Natural killer cell (primary cell): ENCODE data around the gene FHIP2A. TPM values are rescaled to one million over a fixed set of nuclear protein-coding genes. Genes with fewer than 3 reads are reported as not detected.
A peak's percentile ranks its signal among the peaks of the same experiment; 100 is the strongest.

ENCODE experiments used
- ATAC-seq, 3 donors: fragments of 150-1000 bp in 2 of 3; fragments of 200-7000 bp in 1 of 3; cut with Tn5 transposase; 1 replicate in 1 of 3; 2 replicates in 2 of 3; pipeline ENCODE4 v1.10.0; 2021; ENCODE audit warnings: mild to moderate bottlenecking in 2 of 3, moderate library complexity in 2 of 3
- DNase-seq, 2 donors: peaks; one replicate each; pipeline versions ENCODE4 v3.0.0 to v3.0.0-alpha.2; 2013 to 2021; ENCODE audit warnings: mixed read lengths in 1 of 2
- H3K27ac ChIP-seq: one replicate; pipeline ENCODE4 v1.5.1; 2013; ENCODE audit warnings: mild to moderate bottlenecking, low read length
- H3K27me3 ChIP-seq: one replicate; pipeline ENCODE4 v1.6.1; 2013; ENCODE audit warnings: low read length; ENCODE audit not compliant: control insufficient read depth, insufficient read depth
- H3K36me3 ChIP-seq: one replicate; pipeline ENCODE4 v1.6.1; 2013; ENCODE audit warnings: low read length; ENCODE audit not compliant: control insufficient read depth, insufficient read depth
- H3K4me1 ChIP-seq: one replicate; pipeline ENCODE4 v1.6.1; 2013; ENCODE audit warnings: low read length; ENCODE audit not compliant: control insufficient read depth, insufficient read depth
- H3K4me3 ChIP-seq: one replicate; pipeline ENCODE4 v1.5.1; 2013; ENCODE audit warnings: low read length
- H3K9me3 ChIP-seq: one replicate; pipeline ENCODE4 v1.6.1; 2013; ENCODE audit warnings: low read length; ENCODE audit not compliant: control insufficient read depth, insufficient read depth
- H3K27ac Mint-ChIP-seq, 2 donors: one replicate each; pipeline ENCODE4 v1.8.0; 2022; ENCODE audit warnings: mild to moderate bottlenecking in 2 of 2, mixed read lengths in 2 of 2, moderate library complexity in 1 of 2
- H3K27me3 Mint-ChIP-seq, 2 donors: one replicate each; pipeline ENCODE4 v1.8.0; 2022; ENCODE audit warnings: low read depth in 2 of 2, mixed read lengths in 2 of 2
- H3K36me3 Mint-ChIP-seq: one replicate; pipeline ENCODE4 v1.8.0; 2022; ENCODE audit warnings: mixed read lengths
- H3K4me1 Mint-ChIP-seq, 2 donors: one replicate each; pipeline ENCODE4 v1.8.0; 2022; ENCODE audit warnings: mixed read lengths in 2 of 2
- H3K4me3 Mint-ChIP-seq: one replicate; pipeline ENCODE4 v1.8.0; 2022; ENCODE audit warnings: mild to moderate bottlenecking, moderate library complexity, mixed read lengths
- H3K9me3 Mint-ChIP-seq, 2 donors: one replicate each; pipeline ENCODE4 v1.8.0; 2022; ENCODE audit warnings: mixed read lengths in 2 of 2
- CTCF ChIP-seq: fragments of 200-600 bp; IDR thresholded peaks from one replicate; pipeline ENCODE4 v1.8.0; 2022; ENCODE audit warnings: antibody characterized with exemption
- WGBS: methylation state at CpG from one replicate; pipeline ENCODE4 v1.1.7; 2013; ENCODE audit warnings: missing lambda C conversion rate; ENCODE audit not compliant: insufficient coverage; 5-methylcytosine and 5-hydroxymethylcytosine counted together
- intact Hi-C: fragments of 100-400 bp; cut with micrococcal nuclease; formaldehyde crosslinking; loops from one replicate; pipeline ENCODE4 v1.14.2; 2022
- total RNA-seq, 4 donors: library from RNA; stranded (reverse); fragments of 120-200 nt in 1 of 4; gene quantifications; one replicate each; pipeline versions ENCODE4 v1.2.3 to v1.2.4, GENCODE V29; 2013 to 2022

FHIP2A gene
- total RNA-seq, 3 donors from 2014 or later (not counting 1 experiment from before 2014, with no cell fraction given) = 36.0 to 42.4 (median 39.5) TPM

DNA sequence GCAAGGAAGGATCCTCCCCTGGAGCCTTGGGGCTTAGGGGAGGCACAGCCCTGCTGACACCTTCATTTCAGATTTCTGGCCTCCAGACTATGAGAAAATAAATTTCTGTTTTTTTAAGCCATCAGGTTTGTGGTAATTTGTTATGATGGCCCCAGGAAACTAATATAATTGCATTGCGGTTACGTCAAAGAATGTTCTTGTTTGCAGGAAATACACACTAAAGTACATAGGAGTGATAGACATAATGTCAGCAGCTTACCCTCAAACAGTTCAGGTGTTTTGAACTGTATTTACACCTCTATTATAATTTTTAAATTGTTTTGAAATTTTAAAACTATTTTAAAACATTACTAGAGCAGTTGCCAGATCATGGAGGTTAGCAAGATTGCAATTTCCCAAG is 12.6 kb upstream of the FHIP2A start:
- Histone ChIP-seq H3K4me1 (no peaks in the 10 kb centered on the region), H3K36me3 (no peaks in the 10 kb centered on the region), H3K9me3 (no peaks in the 10 kb centered on the region), H3K4me3 (no peak overlapping the region), H3K27me3 (no peaks in the 10 kb centered on the region), H3K27ac (no peak overlapping the region)
- Mint-ChIP-seq H3K4me1 (peaks cover 6 to 12% of the 10 kb centered on the region in 2 donors), H3K27me3 (no peaks in the 10 kb centered on the region), H3K9me3 (no peaks in the 10 kb centered on the region), H3K4me3 (no peak overlapping the region), H3K36me3 (no peaks in the 10 kb centered on the region), H3K27ac (no peak overlapping the region)
- intact Hi-C loops = no loop called here
- WGBS = 80% methylated on average over 1 of the region's 2 CpGs
- DNase-seq (peak in 1 of 2 donors; percentile 25), ATAC-seq (peak in 1 of 3 donors; percentile 21)
- TF ChIP-seq CTCF = no peak

GRCh38 chr10:114810926-114811325 is 10.7 kb upstream of the FHIP2A start:
- no peaks in the 10 kb centered on the region for H3K4me1 ChIP-seq
- ATAC-seq (no peak), DNase-seq (peak in 1 of 2 donors; percentile 20)
- TF ChIP-seq CTCF = no peak
- H3K27me3 ChIP-seq = no peaks in the 10 kb centered on the region
- H3K36me3 ChIP-seq = no peaks in the 10 kb centered on the region
- no peak overlapping the region for H3K27ac ChIP-seq
- no peak overlapping the region for H3K27ac Mint-ChIP-seq
- no peaks in the 10 kb centered on the region for H3K36me3 Mint-ChIP-seq
- peaks cover 6 to 12% of the 10 kb centered on the region in 2 donors for H3K4me1 Mint-ChIP-seq
- intact Hi-C loops = no loop called here
- no peaks in the 10 kb centered on the region for H3K9me3 Mint-ChIP-seq
- no peak overlapping the region for H3K4me3 Mint-ChIP-seq
- H3K4me3 ChIP-seq = no peak overlapping the region
- H3K9me3 ChIP-seq = no peaks in the 10 kb centered on the region
- peaks cover 0 to 4% of the 10 kb centered on the region in 2 donors for H3K27me3 Mint-ChIP-seq
- 17% methylated on average over 1 of the region's 1 CpG for WGBS

- no peaks in the 10 kb centered on the region for H3K36me3 Mint-ChIP-seq
- 92% methylated on average over 1 of the region's 1 CpG for WGBS
- TF ChIP-seq CTCF = no peak
- no peak for DNase-seq
- no peaks in the 10 kb centered on the region for H3K27me3 ChIP-seq
- no peaks in the 10 kb centered on the region for H3K9me3 ChIP-seq
- H3K9me3 Mint-ChIP-seq = no peaks in the 10 kb centered on the region
- ATAC-seq = no peak
- no peaks in the 10 kb centered on the region for H3K36me3 ChIP-seq
- H3K4me1 ChIP-seq = no peaks in the 10 kb centered on the region
- intact Hi-C loops = no loop called here
- H3K4me3 ChIP-seq = no peak overlapping the region
- H3K4me3 Mint-ChIP-seq = no peak overlapping the region
- H3K4me1 Mint-ChIP-seq = peaks cover 6 to 12% of the 10 kb centered on the region in 2 donors
- H3K27ac Mint-ChIP-seq = no peak overlapping the region
- no peak overlapping the region for H3K27ac ChIP-seq
- H3K27me3 Mint-ChIP-seq = peaks cover 0 to 4% of the 10 kb centered on the region in 2 donors
Measured at GRCh38 chr10:114811862-114812261, 9.7 kb upstream of the FHIP2A start.

GRCh38 chr10:114815791-114816190 is 5.8 kb upstream of the FHIP2A start:
- 90% methylated on average over 1 of the region's 1 CpG for WGBS
- Mint-ChIP-seq H3K27ac (no peak overlapping the region), H3K9me3 (no peaks in the 10 kb centered on the region), H3K4me1 (peaks cover 1 to 8% of the 10 kb centered on the region in 2 donors), H3K27me3 (peaks cover 0 to 14% of the 10 kb centered on the region in 2 donors), H3K4me3 (no peak overlapping the region), H3K36me3 (no peaks in the 10 kb centered on the region)
- Histone ChIP-seq H3K4me3 (no peak overlapping the region), H3K9me3 (no peaks in the 10 kb centered on the region), H3K27ac (no peak overlapping the region), H3K36me3 (no peaks in the 10 kb centered on the region), H3K27me3 (no peaks in the 10 kb centered on the region), H3K4me1 (no peaks in the 10 kb centered on the region)
- TF ChIP-seq CTCF = no peak
- ATAC-seq (no peak), DNase-seq (no peak)
- intact Hi-C loops = no loop called here
